HG03064 (cell line): ENCODE data around the gene ZFHX3.

ENCODE experiments used
- ATAC-seq: cut with Tn5 transposase; IDR thresholded peaks from one replicate; pipeline ENCODE4 v1.9.1; 2021; ENCODE audit warnings: low read depth; ENCODE audit not compliant: unreplicated experiment

The ZFHX3 gene

GRCh38 chr16:72838951-72839350 lies 209.0 kb downstream of the ZFHX3 start:
- no peak for ATAC-seq

GRCh38 chr16:72838586-72838910 lies 209.4 kb downstream of the ZFHX3 start:
- no peak for ATAC-seq

DNA sequence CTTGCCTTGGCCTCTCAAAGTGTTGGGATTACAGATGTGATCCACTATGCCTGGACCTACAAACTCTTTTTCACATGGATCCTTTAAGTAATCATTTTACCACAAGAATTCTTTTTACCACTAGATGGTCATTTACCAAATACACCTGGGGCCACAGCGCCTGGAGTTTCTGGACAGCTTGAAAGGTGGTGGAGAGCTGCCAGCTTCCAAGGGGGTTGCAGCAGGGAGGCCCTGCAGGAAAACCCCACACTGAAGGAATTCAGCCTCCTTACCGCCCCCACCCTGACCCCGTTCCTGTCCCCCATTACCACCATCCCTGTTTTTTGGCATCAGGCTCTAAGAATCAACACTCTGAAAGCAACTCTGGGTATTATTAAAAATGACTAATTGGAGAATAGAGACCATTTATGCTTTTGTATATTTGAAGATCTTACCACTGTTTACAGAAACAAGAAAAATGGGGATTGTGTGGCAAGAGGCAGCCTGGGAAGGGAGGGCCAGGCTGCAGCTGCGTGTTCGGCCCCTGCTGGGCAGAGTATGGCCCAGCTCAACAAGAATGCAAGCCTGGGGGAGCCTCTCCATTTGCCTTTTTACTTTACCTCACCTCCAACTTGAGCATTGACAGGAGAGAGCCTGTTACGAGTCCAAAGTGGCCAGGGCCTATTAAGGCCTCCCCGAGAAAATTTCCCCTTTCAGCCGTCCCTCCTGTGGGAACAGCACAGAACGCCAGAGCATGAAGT lies 209.9 kb downstream of the ZFHX3 start:
- ATAC-seq: no peak

DNA sequence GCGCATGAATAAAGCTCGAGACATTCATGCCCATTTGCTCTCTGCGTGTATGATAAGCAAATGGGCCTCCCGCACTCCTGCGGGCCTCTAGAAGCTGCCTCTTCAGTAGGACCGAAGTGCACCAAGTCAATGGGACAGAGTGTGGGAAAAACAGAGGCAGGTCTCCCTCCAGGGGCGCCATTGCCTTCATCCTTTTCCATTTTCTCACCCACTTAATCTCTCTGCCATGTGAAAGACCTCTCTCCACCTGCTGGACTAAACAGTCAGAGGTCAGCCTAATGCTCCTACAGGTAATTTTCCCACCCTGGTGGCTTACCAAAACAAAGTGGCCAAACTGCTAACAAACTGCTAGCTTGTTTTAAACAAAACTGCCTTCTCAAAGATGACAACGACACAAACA lies 210.9 kb downstream of the ZFHX3 start:
- ATAC-seq: no peak

DNA sequence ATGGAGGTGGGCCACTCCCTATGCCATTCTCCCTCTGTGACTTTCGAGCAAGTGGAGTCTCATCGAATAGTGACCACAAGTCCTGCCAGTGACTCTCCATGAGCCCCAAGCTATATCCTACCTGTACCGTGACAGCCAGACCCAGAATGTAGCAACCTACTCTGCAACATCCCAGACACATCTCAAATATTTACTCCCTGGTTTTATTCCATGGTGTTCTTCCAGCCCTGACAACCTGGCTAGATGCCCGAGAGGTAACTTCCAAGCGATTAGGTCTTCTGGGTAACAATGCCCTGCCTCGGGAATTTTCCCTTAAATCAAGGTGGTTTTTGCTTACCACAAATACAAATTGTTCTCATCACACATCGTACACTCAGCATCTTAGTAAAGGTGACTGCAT lies 211.7 kb downstream of the ZFHX3 start:
- ATAC-seq: no peak

GRCh38 chr16:72835086-72835485 lies 212.8 kb downstream of the ZFHX3 start:
- no peak for ATAC-seq

GRCh38 chr16:72834499-72834898 lies 213.4 kb downstream of the ZFHX3 start:
- ATAC-seq: no peak

DNA sequence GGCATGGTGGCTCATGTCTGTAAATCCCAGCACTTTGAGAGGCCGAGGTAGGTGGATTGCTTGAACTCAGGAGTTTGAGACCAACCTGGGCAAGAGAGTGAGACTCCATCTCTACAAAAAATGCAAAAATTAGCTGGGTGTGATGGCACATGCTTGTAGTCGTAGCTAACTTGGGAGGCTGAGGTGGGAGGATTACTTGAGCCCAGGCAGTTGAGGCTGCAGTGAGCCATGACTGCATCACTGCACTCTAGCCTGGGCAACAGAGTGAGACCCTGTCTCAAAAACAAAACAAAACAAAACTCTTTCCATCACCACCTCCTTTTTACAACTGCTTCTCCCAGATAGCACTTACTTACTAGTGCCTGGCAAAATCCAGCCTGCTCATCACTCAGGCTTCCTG lies 214.0 kb downstream of the ZFHX3 start:
- ATAC-seq: no peak

DNA sequence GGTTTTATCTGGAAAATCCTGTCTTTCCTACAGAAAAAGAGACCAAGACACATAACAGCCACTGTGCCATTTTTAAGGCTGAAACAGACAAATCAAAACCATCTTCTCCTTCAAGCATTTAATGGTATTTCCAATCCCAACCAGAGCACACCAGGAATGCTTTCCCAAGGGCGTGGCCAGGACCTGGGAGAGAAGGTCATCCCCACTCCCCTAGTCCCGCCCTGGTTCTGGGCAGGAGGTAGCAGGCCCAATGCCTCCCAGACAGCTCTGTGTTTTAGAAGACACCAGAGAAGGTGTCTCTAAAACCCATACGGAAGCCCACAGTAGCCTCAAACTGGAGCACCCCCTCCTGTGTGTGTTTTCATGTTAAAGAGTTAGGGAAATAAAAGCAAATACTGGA lies 214.4 kb downstream of the ZFHX3 start:
- ATAC-seq: no peak

DNA sequence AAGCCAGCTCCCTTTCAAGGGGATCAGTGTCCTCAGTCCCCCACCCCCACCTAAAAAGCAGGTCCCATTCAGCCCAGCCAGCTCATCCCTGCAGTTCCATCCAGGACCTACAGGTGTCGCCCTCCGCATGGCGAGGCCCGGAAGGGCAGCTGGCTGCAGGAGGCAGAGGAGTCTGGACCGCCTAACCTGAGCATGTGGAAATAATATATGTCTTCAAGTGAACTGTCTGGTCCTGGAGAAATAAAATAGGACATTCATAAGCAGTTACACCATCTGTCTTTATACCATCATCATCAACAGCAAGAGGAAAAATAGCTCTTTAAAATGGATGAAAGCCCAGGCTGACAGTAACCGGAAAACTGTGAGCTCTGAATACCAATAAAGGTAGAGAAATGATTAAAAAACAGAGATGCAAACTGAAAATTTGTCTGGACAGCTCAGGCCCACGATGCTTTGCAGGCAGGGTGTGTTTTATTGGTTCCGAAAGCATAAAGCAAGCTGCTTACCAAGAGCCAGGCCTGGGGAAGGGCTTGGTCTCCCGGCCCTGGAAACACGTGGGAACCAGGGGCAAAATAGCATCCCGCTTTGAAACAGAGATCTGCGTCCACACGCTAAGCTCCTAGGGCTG lies 215.2 kb downstream of the ZFHX3 start:
- no peak for ATAC-seq

GRCh38 chr16:72829846-72830775 lies 217.8 kb downstream of the ZFHX3 start:
- ATAC-seq: no peak

DNA sequence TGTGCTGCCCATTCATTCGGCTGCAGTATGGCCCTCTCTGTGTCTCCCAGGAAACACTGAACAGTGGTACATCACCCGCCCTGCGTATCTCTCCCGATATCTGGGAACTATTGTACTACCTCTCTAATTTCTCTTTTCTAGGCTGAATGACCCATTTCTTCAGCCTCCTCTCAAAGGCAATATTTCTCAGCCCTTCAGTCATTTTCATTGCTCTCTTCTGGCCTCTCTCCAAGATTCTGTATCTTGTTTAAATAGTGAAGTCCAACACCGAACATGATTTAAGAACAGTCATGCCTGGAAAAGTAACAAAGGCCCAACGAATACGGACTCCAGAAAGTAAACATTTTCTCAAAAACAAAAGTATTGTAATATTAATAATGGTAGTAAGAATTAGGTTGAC lies 220.1 kb downstream of the ZFHX3 start:
- no peak for ATAC-seq

GRCh38 chr16:72825912-72826621 lies 221.9 kb downstream of the ZFHX3 start:
- ATAC-seq: no peak

DNA sequence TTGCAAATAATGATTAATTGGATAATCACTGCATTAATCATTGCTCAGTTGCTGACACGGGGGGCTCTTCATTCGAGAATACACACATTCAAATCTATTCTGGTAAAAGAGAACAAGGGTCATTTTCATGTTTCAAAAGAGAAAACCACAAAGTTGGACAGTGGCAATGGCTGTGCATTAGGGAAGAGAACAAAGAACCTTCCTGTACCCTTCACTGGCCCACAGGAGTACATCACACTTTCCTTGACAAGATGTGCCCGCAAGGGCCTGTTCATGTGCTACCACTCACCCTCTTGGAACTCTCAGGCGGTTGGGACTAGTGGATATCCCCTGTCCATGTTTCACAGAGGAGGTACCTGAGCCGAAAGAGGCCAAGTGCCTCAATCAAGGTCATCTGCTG lies 223.2 kb downstream of the ZFHX3 start:
- no peak for ATAC-seq

GRCh38 chr16:72824027-72824426 lies 223.9 kb downstream of the ZFHX3 start:
- no peak for ATAC-seq

GRCh38 chr16:72821185-72821950 lies 226.6 kb downstream of the ZFHX3 start:
- no peak for ATAC-seq

GRCh38 chr16:72819345-72819744 lies 228.6 kb downstream of the ZFHX3 start:
- no peak for ATAC-seq

DNA sequence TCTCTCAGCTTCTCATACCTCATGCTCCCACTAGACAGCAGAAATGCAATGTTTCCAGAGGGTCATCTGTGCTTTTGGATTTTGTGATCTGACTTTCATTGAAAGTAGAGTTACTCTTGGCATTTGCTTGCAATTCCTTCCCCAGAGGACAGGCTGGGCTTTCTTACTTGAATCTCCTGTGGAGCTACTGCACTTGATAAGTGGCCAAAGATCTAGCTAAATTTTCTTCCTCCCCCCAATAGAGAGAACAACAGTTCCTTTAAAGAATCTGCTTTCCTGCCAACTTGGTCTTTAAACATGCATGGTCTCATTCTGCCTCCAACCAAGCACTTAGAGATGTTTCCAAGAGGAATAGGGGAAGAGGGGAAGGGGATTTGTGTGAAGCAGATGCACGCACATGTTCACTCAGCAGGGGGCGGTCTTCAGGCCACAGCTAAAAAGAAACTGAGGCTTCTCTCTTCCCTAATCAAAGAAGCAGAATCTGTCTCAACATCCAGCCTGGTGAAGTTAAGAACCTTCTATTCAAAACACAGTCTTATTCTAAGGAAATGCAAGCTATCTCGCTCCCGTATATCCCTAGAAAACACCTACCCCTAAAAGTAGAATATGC lies 229.6 kb downstream of the ZFHX3 start:
- ATAC-seq: no peak

DNA sequence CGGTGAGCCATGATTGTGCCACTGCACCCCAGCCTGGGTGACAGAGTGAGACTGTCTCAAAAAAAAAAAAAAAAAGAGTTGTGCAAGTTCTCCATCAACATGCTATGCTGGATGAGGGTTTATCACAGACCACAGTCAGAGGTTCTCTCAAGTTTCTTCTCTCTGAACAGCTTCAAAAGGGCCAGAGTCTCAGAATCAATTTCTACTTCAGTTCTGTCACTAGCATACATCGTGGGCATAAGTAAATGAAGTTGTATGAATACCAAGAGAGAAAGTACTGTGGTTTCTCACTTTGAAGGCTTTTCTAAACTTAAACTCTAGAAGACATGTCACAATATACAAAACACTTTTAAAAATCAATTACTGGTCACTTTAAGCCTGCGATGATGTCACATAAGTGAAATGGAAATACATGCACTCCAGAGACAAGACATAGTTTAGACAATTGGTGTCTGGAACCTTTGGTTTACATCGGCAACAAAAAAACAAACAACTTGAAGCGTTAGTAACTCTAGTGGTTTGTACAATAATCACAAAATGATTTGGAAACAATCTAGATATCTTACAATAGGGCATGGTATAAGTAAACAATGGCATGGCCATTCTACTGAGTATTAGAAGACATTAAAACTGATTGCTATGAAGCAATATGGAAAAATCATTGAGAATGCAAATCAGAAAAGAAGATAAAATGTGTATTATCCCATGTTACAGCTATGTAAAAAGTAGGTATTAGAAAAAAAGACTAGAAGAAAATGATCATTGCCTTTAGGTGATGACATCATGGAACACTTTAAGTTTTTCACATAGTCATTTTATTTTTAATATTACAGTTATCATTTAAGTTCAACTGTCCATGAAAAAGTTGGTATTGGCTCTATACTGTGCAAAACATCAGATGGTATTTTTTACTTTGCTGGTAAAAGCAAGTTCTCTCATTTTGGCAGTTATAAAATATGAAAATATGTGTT lies 232.3 kb downstream of the ZFHX3 start:
- ATAC-seq: peak; percentile 80
